ENCODE results near the gene MRPS21.

- no peak for TF ChIP-seq SUZ12 (IDR thresholded peaks at IDR 0.05; ENCODE audit: extremely low read depth, insufficient read depth, insufficient read length)
- TF ChIP-seq ZNF274 (IDR thresholded peaks at IDR 0.05; ENCODE audit: low read depth, low read length): no peak
Measured at GRCh38 chr1:150302902-150303301, 9.2 kb downstream of the MRPS21 start.

Measured in NT2/D1 (cell line).